GM18861 (cell line): ENCODE results near the gene TMEM201.

ENCODE experiments used
- ATAC-seq: cut with Tn5 transposase; IDR thresholded peaks from one replicate; pipeline ENCODE4 v1.9.1; 2021; ENCODE audit not compliant: unreplicated experiment

Gene TMEM201

GRCh38 chr1:9577423-9577822 is 11.3 kb upstream of the TMEM201 start:
- ATAC-seq = no peak

DNA sequence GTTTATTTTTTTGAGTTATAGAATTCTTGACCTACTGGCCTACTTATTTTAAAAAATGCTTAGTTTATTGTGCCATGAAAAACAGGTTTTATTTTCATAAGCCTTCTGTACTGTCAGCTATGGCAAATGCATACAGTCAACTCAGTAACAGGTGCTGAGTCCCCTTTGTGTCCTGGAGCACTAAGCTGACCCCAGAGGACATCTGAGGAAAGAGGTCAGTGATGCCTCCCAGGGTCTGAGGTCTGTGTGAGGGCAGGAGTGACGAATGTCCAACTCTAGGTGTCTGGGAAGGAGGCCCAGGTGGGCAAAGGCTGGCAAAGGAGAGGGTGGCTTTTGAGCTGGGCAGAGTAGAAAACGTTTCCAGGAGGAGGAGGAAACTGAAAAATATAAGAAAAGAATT is 7.8 kb upstream of the TMEM201 start:
- ATAC-seq = no peak

- no peak for ATAC-seq
Observed at GRCh38 chr1:9586147-9586766, 2.5 kb upstream of the TMEM201 start.

- peak; percentile 19 for ATAC-seq
Observed at GRCh38 chr1:9589144-9589718, 520 bp downstream of the TMEM201 start.

DNA sequence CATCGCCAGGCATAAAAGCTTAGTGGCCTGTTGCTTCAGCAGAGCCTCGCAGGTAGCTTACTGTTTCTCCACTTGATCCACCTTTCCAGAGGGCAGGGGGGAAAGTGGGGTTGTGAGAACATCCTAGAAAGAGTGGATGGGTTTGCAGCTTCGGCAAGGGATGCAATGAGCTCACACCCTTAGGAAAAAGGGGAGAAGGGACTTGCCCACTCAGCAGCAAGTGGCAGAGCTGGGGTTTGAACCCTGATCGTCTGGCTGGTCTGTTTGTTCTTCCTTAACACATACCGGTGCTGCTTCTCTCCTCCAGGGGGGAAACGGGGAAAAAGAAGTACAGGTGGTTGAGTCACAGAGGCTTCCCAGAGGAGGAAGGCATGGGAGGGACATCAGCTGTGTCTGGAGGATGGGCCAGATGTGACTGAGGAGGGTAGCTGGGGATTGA is 1.0 kb downstream of the TMEM201 start:
- no peak for ATAC-seq

GRCh38 chr1:9590201-9590600 is 1.5 kb downstream of the TMEM201 start:
- ATAC-seq = no peak

- no peak for ATAC-seq
Observed at GRCh38 chr1:9590945-9591668, 2.4 kb downstream of the TMEM201 start.

DNA sequence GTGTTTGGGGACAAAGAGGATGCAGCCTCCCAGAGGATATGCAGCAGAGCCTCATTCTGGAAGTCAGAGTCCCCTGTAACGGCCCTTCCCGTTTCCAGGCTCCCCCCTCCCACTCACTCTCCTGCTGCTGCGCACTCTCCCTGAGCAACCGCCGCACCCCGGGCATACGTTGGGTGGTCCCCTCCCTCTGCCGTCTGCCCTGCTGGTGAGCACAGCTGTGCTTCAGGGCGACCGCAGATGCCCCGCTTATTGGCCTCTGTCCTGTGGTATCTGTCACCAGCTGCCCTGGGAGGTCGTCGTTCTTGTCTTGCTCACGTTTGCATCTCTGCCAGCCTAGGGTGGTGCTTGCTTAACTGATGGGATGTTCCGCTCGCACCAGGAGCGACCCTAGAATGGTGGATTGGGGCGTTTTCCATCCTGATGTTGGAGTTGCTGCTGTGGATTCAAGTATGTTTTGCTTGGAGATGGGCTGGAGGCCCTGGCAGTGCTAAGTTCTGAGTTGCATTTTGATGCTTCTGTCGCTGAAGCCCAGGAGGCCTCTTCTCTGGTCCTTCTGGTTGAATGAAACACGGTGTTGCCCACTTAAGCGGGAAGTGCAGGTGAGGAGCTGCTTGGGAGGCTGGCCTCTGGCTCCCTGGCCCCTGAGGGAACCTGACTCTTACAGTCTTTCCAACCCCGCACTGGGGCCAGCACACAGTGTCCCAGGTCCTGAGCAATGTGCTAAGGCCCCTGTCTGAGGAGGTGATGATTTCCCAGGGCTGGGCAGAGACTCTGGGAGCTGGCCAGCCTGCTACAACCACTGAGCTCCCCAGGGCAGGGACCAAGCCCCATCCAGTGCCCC is 3.2 kb downstream of the TMEM201 start:
- ATAC-seq = no peak

DNA sequence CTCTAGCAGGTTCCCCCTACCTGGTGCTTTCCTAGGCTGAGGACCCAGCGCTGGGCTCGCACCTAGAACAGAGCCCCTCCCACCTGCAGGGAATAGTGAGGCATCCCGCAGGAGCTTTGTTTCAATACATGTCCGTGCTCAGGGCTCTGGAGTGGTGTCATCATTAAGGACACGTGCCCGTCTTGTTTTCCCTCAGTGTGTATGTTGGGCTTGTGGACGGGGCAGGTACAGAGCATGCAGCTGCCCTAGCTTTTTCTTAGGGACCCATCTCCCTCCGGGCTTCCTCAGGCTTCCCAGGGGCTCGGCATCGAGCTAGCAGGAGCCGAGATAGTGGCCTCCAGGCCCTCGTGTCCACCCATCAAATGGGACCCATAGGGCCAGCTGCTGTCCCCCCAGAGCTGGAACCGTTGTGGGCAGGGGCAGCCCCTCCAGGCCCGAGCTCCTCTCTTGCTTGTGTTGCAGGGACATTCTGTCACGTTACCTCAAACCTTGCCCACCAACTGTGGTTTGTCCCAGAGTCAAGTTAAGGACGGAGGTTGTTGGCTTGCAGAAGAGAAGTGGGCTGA is 3.9 kb downstream of the TMEM201 start:
- no peak for ATAC-seq

DNA sequence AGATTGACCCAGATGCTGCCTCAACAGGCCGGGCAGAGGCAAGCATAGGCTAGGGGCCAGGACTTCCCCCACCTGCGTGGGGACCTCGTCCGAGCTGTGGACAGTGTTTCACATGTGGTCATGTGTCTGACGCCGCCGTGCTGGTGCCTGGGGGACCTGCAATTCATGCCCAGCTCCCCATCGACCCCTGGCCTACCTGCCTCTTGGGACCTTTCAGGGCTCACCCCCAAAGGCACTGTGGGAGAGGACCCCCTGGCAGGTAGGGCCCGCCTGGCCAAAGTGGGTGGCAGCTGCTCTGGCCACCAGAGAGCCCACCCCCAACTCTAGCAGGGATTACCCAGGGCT is 4.4 kb downstream of the TMEM201 start:
- no peak for ATAC-seq

DNA sequence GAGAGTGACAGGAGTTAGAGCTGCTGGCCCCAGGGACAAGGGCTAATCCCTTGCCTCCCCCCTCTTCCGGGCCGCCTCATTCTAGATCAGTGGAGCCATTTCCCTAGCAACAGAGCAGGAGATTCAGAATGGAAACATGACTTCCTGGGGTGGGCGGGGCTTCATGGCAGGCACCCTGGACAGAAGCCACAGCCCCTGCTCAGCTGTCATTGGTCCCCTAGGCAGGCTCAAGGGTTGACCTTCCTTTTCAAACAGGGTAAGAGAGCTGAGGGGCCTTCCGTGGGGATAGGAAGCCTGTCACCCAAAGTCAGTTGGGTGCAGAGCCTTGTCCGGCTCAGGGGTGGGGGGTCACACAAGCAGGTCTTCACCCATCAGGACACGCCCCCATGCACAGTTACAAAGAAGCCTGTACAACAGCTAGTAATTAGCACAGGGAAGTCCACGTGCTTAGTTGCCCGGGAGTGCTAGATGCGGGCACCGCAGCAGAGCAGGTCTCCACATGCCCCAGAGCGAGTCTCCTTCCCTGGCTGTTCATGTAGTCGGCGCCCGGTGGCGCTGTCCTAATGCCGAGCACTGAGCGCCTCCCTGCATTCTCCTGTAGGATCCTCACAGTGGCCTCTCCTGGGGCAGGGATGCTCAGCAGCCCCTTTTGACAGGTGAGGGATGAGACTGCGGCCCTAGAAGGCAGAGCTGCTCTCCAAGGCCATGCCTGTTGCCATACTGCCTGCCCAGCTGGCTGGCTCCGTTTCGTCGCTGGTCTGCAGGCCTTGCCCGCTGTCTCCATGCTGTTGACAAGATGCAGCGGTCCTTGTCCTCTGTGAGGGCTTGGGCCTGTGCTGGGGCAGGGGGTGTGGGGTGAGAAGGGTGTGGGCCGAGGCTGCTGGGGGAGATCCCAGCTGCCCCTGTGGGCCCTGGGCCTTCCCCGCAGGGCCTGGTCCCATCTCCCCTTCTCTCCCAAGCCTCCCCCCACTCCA is 5.1 kb downstream of the TMEM201 start:
- ATAC-seq = no peak

DNA sequence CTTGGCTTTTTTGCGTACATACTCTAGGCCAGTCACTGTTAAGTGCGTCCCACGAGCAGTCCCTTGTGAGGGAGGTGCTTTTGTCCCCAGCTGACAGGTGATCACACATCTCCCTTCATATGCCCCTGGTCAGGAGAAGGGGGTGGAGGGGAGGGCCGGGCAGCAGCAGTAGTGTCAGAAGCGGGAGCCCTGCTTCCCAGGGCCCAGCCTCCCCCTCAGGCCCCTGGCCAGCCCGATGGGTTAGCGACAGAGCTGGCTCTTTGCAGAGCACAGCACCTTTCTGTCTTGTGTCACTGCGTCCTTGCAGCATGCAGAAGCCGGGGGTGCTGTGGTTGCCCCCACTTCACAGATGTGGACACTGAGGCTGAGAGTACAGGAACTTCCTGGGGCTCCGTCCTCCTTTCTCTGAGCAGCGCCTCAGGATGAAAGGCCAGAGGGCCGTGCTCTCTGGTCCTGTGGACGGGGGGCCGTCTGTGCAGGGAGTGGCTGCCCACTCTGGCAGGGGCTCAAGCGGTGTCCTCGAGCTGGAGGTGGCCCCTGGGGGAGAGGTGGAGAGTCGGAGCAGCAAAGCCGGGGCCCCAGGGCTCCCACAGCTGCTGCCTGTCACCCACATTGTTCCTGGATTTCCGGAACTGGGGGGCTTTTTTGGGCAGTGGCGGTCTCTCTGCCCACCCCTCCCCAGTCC is 5.9 kb downstream of the TMEM201 start:
- no peak for ATAC-seq

DNA sequence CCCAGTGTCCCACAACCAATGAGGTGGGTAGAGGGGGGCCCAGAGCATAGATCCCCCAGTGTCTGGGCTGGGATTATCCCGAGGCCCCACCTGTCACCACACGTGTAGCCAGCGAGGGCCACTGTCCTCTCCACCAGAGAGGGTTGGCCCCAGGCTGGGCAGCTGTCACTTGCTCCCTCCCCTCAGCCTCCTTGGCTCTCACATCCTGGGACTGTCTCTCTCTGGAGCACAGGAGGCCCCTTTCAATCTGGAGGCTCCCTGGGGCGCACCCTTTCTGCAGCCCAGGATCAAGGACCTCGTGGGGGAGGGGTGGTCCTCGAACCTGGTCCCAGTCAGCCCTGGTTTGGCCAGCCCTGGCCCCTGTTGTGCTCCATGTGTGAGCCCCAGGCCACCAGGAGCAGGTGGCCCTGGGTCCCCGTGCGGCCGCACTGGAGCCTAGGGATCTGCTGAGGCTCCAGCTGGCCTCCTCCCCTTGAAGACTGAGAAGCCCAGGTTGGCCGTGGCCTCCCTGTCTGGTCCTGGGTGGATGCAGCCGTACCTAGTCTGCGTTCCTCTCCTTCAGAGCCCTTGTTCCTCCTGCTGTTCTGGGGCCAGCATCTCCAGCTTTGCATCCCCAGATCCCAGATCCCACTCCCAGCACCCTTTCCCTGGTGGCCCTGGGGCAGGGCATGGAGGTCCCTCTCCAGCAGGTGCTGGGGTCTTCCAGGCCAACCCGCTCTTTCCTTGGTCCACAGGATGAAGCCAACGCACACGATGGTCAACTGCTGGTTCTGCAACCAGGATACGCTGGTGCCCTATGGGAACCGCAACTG is 6.7 kb downstream of the TMEM201 start:
- no peak for ATAC-seq

- ATAC-seq = no peak
Observed at GRCh38 chr1:9595968-9596340, 7.2 kb downstream of the TMEM201 start.

GRCh38 chr1:9596415-9597123 is 7.9 kb downstream of the TMEM201 start:
- no peak for ATAC-seq

GRCh38 chr1:9597361-9598315 is 8.9 kb downstream of the TMEM201 start:
- ATAC-seq = no peak

GRCh38 chr1:9598316-9598700 is 9.6 kb downstream of the TMEM201 start:
- ATAC-seq = no peak
